K562 (cell line): Measurements from ENCODE around the gene SYF2. TPM values are rescaled to one million over a fixed set of nuclear protein-coding genes. Genes with fewer than 3 reads are reported as not detected.

Source experiments
- BMI1 ChIP-seq: fragments of 150-350 bp; IDR thresholded peaks from 2 replicates; pipeline ENCODE4 v1.6.1; 2014; ENCODE audit warnings: low read length
- CEBPG ChIP-seq, 3 experiments: fragments of 200-800 bp in 1 of 3; sonication (Bioruptor generic) in 1 of 3; sonication (generic) in 1 of 3; formaldehyde crosslinking in 1 of 3; IDR thresholded peaks in 2 of 3; conservative IDR thresholded peaks in 1 of 3; 2 replicates each; pipeline versions ENCODE4 v1.6.1 to v1.8.0; 2016 to 2022; ENCODE audit warnings: missing compliant biosample characterization in 2 of 3, missing genetic modification characterization in 2 of 3, mild to moderate bottlenecking in 1 of 3, missing genetic modification reagents in 1 of 3
- CXXC5 ChIP-seq: fragments of 250-450 bp; sonication (Bioruptor Pico); IDR thresholded peaks from 2 replicates; pipeline ENCODE4 v1.8.0; 2022; ENCODE audit warnings: inconsistent platforms, mild to moderate bottlenecking, moderate library complexity
- FOSL1 ChIP-seq: fragments of 200-800 bp; sonication (Bioruptor generic); conservative IDR thresholded peaks from 2 replicates; pipeline ENCODE4 v1.6.1; 2016; ENCODE audit warnings: missing genetic modification characterization, missing compliant biosample characterization
- KAT8 ChIP-seq: fragments of 450-650 bp; IDR thresholded peaks from 2 replicates; pipeline ENCODE4 v1.6.1; 2016; ENCODE audit warnings: low read depth, mild to moderate bottlenecking
- MEIS2 ChIP-seq: fragments of 450-650 bp; IDR thresholded peaks from 2 replicates; pipeline ENCODE4 v1.6.1; 2014; ENCODE audit warnings: mild to moderate bottlenecking; ENCODE audit not compliant: partially characterized antibody
- NFATC3 ChIP-seq: fragments of 450-650 bp; IDR thresholded peaks from 2 replicates; pipeline ENCODE4 v1.6.1; 2017; ENCODE audit warnings: mild to moderate bottlenecking
- NR2C1 ChIP-seq, 2 experiments: fragments of 450-650 bp; IDR thresholded peaks; 2 replicates each; pipeline ENCODE4 v1.6.1; 2017; ENCODE audit warnings: mild to moderate bottlenecking in 2 of 2, antibody characterized with exemption in 1 of 2, inconsistent platforms in 1 of 2, missing compliant biosample characterization in 1 of 2, missing genetic modification characterization in 1 of 2
- PURB ChIP-seq: sonication (generic); formaldehyde crosslinking; IDR thresholded peaks from 2 replicates; pipeline ENCODE4 v1.9.0; 2021; ENCODE audit warnings: low read depth, mild to moderate bottlenecking, missing genetic modification reagents
- RBM15 ChIP-seq: fragments of 200-400 bp; formaldehyde crosslinking; IDR thresholded peaks from 2 replicates; pipeline ENCODE4 v1.6.1; 2018; ENCODE audit warnings: mild to moderate bottlenecking, low read length, moderate library complexity; ENCODE audit not compliant: insufficient read depth
- SETDB1 ChIP-seq: IDR thresholded peaks from one replicate; pipeline ENCODE4 v1.6.1; 2012; ENCODE audit warnings: low read length, control low read depth, inconsistent platforms
- SPI1 ChIP-seq: IDR thresholded peaks from 2 replicates; pipeline ENCODE4 v1.6.1; 2011; ENCODE audit warnings: low read depth, low read length, control low read depth, borderline replicate concordance
- SREBF2 ChIP-seq: sonication (generic); formaldehyde crosslinking; IDR thresholded peaks from 2 replicates; pipeline ENCODE4 v1.4.0; 2020; ENCODE audit warnings: mild to moderate bottlenecking, missing genetic modification reagents
- TAF9B ChIP-seq: fragments of 450-650 bp; IDR thresholded peaks from 2 replicates; pipeline ENCODE4 v1.6.1; 2018; ENCODE audit warnings: mild to moderate bottlenecking; ENCODE audit not compliant: partially characterized antibody
- TBL1XR1 ChIP-seq, 2 experiments: IDR thresholded peaks; 2 replicates each; pipeline ENCODE4 v1.6.1; 2012; ENCODE audit warnings: improper control_type of control experiment in 2 of 2, low read length in 2 of 2, mild to moderate bottlenecking in 1 of 2
- ZNF12 ChIP-seq: sonication (generic); formaldehyde crosslinking; IDR thresholded peaks from 2 replicates; pipeline ENCODE4 v1.4.0; 2020; ENCODE audit warnings: mild to moderate bottlenecking, missing genetic modification reagents
- ZNF561 ChIP-seq: fragments of 450-650 bp; formaldehyde crosslinking; conservative IDR thresholded peaks from 2 replicates; pipeline ENCODE4 v1.4.0; 2020; ENCODE audit warnings: mild to moderate bottlenecking, moderate library complexity
- ZNF778 ChIP-seq: fragments of 450-650 bp; formaldehyde crosslinking; IDR thresholded peaks from 2 replicates; pipeline ENCODE4 v1.4.0; 2020; ENCODE audit warnings: mild to moderate bottlenecking, moderate library complexity
- ZNF780A ChIP-seq: fragments of 250-450 bp; sonication (Bioruptor Pico); IDR thresholded peaks from 2 replicates; pipeline ENCODE4 v1.5.0; 2021; ENCODE audit warnings: mild to moderate bottlenecking
- ZNF830 ChIP-seq: fragments of 250-450 bp; sonication (Bioruptor Pico); IDR thresholded peaks from 2 replicates; pipeline ENCODE4 v1.5.0; 2021; ENCODE audit warnings: mild to moderate bottlenecking
- ZSCAN29 ChIP-seq: fragments of 450-650 bp; IDR thresholded peaks from 2 replicates; pipeline ENCODE4 v1.6.1; 2017
- polyA plus RNA-seq, 8 experiments: library from polyadenylated mRNA; depleted of rRNA in 4 of 8; stranded (reverse) in 5 of 8; unstranded in 3 of 8; fragments of >200 nt; fragmentation: Nextera tagmentation in 2 of 8; fragmentation: Illumina TruSeq in 1 of 8; extraction: Ambion mirVana in 2 of 8; extraction: Trizol in 1 of 8; gene quantifications; 2 replicates each; pipeline versions ENCODE4 v1.2.1 to v1.2.3, GENCODE V29; 2011 to 2014; ENCODE audit warnings: inconsistent platforms in 1 of 8, missing spikeins in 1 of 8
- total RNA-seq, 7 experiments: library from RNA; depleted of rRNA in 6 of 7; stranded (reverse); fragments of >200 nt in 6 of 7; fragmentation: Illumina TruSeq in 2 of 7; extraction: Trizol in 2 of 7; gene quantifications; 2 replicates each; pipeline versions ENCODE4 v1.2.1 to v1.2.3, GENCODE V29; 2011 to 2021; ENCODE audit warnings: low replicate concordance in 1 of 7
- TF ChIP-seq, protein P1 (sequence below): fragments of 250-450 bp; sonication (Bioruptor Pico); IDR thresholded peaks from 2 replicates; pipeline ENCODE4 v1.8.0; 2022; ENCODE audit warnings: inconsistent platforms, mild to moderate bottlenecking, moderate library complexity, borderline replicate concordance
- TF ChIP-seq, protein P2 (sequence below): fragments of 450-650 bp; IDR thresholded peaks from 2 replicates; pipeline ENCODE4 v1.6.1; 2016; ENCODE audit warnings: missing biosample characterization, missing genetic modification characterization
- TF ChIP-seq, protein P3 (sequence below): fragments of 450-650 bp; formaldehyde crosslinking; IDR thresholded peaks from 2 replicates; pipeline ENCODE4 v1.4.0; 2022; ENCODE audit warnings: missing genetic modification characterization

SYF2 gene
- total and polyA plus RNA-seq, 9 of the 15 experiments (the other 6 are each of a cell fraction or from before 2014, with no cell fraction given) = 20.9 to 69.0 (median 43.2) TPM

DNA sequence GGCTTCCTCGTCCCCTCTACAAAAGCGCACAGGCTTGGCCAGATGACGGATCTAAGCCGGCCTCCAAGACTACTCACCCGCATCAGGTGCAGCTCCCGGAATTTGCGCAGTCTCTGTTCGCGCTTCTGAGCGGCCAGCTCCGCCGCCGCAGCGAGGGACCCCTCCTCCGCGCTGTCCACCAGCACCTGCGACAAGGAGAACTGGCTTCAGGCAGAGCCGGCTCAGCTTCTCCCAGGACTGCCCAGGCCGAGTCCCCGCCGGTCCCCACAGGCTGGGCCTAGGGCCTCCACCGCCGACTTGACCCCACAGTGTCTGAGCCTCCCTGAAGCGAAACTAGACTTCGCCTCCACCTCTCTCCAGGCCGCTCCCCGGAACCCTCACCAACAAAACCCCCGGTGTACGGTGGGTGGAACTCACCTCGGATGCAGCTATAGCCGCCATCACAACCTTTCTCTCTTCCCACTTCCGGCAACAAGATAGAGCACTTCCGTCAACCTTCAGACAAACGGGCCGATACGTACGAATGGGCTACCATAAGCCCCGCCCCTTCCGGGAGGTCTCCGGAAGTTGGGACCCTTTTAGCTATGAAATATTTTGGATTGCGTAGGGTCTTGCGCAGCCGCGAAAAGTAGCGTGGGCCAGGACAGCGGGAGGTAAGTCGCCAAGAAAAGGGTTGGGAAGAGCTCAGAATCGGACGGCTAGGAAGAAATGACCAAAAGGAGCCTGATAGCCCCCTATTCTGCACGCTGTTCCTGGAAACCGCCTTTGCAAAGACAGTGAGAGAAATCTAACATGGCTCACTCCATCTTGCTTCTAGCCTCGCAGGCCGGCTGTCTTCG, at the start of gene SYF2 (continued):
- TF ChIP-seq, protein P1, sequence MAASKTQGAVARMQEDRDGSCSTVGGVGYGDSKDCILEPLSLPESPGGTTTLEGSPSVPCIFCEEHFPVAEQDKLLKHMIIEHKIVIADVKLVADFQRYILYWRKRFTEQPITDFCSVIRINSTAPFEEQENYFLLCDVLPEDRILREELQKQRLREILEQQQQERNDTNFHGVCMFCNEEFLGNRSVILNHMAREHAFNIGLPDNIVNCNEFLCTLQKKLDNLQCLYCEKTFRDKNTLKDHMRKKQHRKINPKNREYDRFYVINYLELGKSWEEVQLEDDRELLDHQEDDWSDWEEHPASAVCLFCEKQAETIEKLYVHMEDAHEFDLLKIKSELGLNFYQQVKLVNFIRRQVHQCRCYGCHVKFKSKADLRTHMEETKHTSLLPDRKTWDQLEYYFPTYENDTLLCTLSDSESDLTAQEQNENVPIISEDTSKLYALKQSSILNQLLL = no peak
- TF ChIP-seq CEBPG (CRISPR knock-in tag; IDR thresholded peaks at IDR 0.05) = peak; percentile 72
- TF ChIP-seq CEBPG (tag; conservative IDR thresholded peaks at IDR 0.05 in 1 of 2, IDR thresholded peaks at IDR 0.05 in 1 of 2) = no peak
- TF ChIP-seq ZNF12 (CRISPR knock-in tag) = peak; percentile 74; the same call in 1 of the 2 replicates
- peak; percentile 87 for TF ChIP-seq MEIS2
- TF ChIP-seq KAT8 = peak; percentile 83; the same call in 1 of the 2 replicates
- no peak for TF ChIP-seq ZNF778
- 0 out of 2 replicates have a peak, but pooled peaks have one; percentile 13 for TF ChIP-seq ZSCAN29
- TF ChIP-seq, protein P2, sequence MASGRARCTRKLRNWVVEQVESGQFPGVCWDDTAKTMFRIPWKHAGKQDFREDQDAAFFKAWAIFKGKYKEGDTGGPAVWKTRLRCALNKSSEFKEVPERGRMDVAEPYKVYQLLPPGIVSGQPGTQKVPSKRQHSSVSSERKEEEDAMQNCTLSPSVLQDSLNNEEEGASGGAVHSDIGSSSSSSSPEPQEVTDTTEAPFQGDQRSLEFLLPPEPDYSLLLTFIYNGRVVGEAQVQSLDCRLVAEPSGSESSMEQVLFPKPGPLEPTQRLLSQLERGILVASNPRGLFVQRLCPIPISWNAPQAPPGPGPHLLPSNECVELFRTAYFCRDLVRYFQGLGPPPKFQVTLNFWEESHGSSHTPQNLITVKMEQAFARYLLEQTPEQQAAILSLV (tag) = peak; percentile 54; the same call in 1 of the 2 replicates
- TF ChIP-seq ZNF830 (CRISPR knock-in tag) = no peak
- 0 out of 4 replicates have a peak, but pooled peaks of 1 of the 2 experiments have one; percentile 37 for TF ChIP-seq TBL1XR1 (IDR thresholded peaks at IDR 0.05; ENCODE audit: low read length in 2 of 2)
- 0 out of 2 replicates have a peak, but pooled peaks have one; percentile 37 for TF ChIP-seq ZNF780A (CRISPR knock-in tag)
- peak; percentile 53; the same call in 1 of the 2 replicates for TF ChIP-seq BMI1
- TF ChIP-seq NR2C1 (IDR thresholded peaks at IDR 0.05) = no peak; the same call in 1 of the 2 replicates
- TF ChIP-seq NR2C1 (tag; IDR thresholded peaks at IDR 0.05) = peak; percentile 77
- no peak for TF ChIP-seq FOSL1 (tag)
- no peak; the same call in 1 of the 2 replicates for TF ChIP-seq NFATC3
- peak; percentile 86 for TF ChIP-seq SETDB1
- TF ChIP-seq ZNF561 (CRISPR knock-in tag) = no peak
- TF ChIP-seq SPI1 = peak; percentile 70
- TF ChIP-seq SREBF2 = no peak
- TF ChIP-seq, protein P3, sequence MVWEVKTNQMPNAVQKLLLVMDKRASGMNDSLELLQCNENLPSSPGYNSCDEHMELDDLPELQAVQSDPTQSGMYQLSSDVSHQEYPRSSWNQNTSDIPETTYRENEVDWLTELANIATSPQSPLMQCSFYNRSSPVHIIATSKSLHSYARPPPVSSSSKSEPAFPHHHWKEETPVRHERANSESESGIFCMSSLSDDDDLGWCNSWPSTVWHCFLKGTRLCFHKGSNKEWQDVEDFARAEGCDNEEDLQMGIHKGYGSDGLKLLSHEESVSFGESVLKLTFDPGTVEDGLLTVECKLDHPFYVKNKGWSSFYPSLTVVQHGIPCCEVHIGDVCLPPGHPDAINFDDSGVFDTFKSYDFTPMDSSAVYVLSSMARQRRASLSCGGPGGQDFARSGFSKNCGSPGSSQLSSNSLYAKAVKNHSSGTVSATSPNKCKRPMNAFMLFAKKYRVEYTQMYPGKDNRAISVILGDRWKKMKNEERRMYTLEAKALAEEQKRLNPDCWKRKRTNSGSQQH (CRISPR knock-in tag) = no peak; the same call in 1 of the 2 replicates
- peak; percentile 88 for TF ChIP-seq TAF9B
- TF ChIP-seq CXXC5 (CRISPR knock-in tag) = no peak; the same call in none of the 2 replicates
- no peak for TF ChIP-seq RBM15
- no peak for TF ChIP-seq PURB
